ENCODE results near the gene ADAMTS12.

- no peak for TF ChIP-seq EZH2 (IDR thresholded peaks at IDR 0.05; ENCODE audit: low read length, missing control alignments)
- TF ChIP-seq CTCF (conservative IDR thresholded peaks at IDR 0.05 in 1 of 2, IDR thresholded peaks at IDR 0.05 in 1 of 2; ENCODE audit: low read depth in 1 of 2, low read length in 2 of 2): no peak
Measured at GRCh38 chr5:33629999-33630398, 261.8 kb downstream of the ADAMTS12 start.
